NCI-H187 treated with DMSO at 0.1 percent for 48 hours (cell line): ENCODE measurements around the gene GRIN1.
"Not testable (repeated sequence)": the region's sequence is repeated elsewhere in the genome, so short reads cannot be mapped to it uniquely, and the experiment has no call there.

Source experiments
- DNase-seq: peaks from one replicate; lab custom pipeline; 2025; lab: John Stamatoyannopoulos, UW

The GRIN1 gene

GRCh38 chr9:137128862-137129455 is 10.0 kb upstream of the GRIN1 start:
- DNase-seq = no peak

- DNase-seq = peak; percentile 17
Measured at GRCh38 chr9:137129456-137130175, 9.3 kb upstream of the GRIN1 start.

GRCh38 chr9:137130176-137130755 is 8.7 kb upstream of the GRIN1 start:
- no peak for DNase-seq

GRCh38 chr9:137134191-137134590 is 4.8 kb upstream of the GRIN1 start:
- no peak for DNase-seq

- DNase-seq = not testable (repeated sequence)
Measured at GRCh38 chr9:137135154-137135553, 3.8 kb upstream of the GRIN1 start.

DNA sequence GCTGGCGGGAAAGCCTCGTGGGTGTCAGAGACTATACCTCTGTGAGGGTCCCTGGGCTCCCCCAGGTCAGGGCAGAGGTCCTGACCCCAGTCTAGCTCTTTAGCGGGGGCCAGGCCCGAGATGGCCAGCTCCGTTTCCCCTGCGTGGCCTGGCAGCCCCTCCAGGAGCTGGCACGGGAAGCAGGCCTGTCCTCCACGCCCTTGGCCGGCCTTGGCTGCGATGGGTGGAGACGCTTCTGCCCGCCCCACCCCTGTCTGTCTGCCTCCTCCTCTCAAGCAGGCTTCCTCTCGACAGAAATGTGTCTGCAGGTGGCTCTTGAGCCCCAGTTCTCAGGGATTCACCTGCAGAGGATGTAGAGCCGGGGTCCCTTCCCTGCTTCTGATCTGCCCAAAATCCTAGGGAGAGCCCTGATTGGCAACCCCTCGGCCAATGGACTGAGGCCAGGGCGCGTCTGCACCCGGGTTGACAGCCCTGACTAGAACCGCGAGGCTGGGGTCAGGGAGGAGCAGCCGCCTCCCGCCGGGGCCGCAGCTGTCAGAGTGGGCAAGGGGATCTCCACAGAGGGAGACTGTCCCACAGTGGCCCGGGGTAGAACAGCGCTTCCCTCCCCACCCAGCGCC is 2.6 kb upstream of the GRIN1 start:
- DNase-seq = no peak

GRCh38 chr9:137136881-137137607 is 1.9 kb upstream of the GRIN1 start:
- no peak for DNase-seq

GRCh38 chr9:137138058-137138721 is 764 bp upstream of the GRIN1 start:
- no peak for DNase-seq

- no peak for DNase-seq
Measured at GRCh38 chr9:137139468-137140150, 655 bp downstream of the GRIN1 start.

DNA sequence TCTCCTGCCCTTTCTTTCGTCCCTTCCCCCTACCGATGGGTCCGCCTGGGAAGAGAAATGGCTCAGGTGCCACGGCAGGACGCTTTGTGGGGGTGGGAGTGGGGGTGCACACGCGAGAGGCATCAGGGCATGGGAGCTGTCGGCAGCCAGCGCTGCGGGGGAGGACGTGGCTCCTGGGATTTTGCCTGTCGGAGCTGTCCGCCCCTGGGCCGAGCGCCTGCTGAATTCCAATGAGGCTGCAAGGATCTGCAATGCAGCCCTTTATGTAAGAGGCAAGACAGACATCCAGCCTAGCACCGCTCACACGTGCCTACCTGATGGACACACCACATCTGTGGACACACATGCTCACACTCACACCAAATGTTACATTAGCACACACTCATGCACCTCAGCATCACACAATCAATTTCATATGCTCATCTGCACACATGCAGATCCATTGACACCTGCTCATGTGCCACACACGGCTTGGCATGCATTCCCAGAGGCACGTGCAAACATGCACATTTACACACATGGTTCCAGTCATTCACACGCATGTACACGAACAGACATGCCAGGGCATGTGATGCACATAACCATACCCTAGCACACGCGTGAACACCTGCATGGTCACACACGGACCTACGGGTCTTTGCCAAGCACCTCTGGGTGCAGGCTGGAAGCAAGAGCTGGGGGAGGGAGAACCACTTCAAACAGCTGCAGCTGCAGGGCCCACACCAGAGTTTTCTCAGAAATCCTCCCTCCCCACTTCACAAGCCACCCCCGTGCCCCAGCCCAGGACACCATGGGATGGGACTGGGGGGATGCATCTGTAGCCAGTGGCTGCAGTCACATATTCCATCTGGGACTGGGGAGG is 1.4 kb downstream of the GRIN1 start:
- DNase-seq = no peak

GRCh38 chr9:137141050-137141810 is 2.3 kb downstream of the GRIN1 start:
- DNase-seq = no peak

DNA sequence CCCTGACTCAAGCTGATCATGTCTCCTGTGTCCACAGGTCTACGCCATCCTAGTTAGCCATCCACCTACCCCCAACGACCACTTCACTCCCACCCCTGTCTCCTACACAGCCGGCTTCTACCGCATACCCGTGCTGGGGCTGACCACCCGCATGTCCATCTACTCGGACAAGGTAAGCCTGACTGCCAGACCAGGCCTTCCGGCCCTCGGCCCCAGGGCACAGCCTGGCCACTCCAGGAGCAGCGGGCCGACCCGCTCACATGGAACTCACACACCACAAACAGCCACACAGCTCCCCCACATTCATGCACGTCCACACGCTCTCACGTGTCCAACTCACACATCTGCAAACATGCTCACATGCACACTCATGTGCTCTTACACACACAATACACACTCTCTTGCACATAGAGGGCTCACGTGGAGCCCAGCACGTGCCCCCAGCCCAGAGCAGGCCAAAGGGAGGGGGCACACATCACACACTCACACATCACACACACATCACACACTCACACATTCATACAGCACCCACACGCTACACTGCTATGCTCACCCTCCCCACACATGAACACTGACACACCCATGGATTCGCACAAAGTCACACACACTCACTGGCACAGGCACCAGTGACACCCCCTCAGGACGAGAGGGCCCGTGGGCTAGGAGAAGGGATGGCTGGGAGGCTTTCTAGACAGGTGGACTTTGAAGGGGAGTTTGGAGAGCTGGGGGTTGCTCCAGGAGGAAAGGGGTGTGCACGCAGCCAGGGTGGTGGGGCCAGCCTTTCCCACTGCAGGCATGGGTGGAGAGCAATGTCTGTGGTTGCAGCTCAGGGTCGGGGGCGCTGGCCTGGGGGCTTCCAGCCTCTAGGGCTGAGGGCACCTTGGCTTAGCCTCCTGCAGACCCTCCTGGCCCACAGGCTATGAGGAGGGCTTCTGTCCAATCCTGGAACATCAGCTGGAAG is 3.3 kb downstream of the GRIN1 start:
- DNase-seq = no peak

DNA sequence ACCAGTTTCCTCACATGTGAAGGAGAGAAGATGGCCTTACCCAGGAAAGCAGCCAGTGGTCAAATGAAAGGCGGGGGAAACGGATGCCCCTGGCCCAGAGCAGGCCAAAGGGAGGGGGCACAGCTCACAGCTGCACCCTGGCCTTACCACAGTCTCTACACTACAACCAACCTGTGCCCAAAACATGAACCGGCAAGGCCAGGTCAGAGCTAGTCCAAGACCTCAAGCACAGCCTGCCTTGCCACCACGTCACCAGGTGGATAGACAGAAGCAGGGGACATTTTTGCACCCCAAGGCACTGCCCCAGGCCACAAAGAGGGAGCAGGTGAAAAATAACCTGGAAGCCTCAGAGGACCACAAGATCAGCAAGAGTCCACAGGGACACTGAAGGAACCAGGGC is 4.5 kb downstream of the GRIN1 start:
- no peak for DNase-seq

GRCh38 chr9:137145731-137146526 is 7.0 kb downstream of the GRIN1 start:
- no peak for DNase-seq

GRCh38 chr9:137146527-137146918 is 7.6 kb downstream of the GRIN1 start:
- DNase-seq = no peak

DNA sequence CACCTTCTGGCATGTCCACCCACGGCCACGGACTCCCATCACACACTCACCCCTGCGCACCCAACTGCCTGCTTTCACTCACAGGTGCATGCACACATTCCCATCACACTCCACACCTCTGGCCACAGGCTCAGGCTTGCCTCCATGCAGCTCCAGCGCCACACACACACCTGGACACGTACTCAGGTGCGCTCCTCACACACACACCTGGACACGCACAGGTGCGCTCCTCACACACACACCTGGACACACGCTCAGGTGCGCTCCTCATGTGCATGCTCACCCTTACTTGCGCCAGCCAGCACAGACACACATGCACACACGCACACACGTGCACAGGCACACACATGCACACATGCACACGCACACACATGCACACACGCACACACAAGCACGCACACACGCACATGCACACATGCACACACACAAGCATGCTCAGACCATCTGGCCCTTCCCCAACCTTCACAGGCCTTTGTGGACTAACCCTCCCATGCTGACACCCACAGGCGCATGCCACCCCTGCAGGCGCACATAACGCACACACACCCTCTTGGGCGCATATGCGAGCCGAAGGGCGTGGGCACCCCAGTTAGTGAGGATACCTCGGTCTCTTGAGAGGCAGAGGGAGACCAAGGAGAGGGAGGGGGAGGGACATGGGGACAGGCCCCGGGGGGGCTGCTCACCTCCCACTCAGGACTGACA is 8.3 kb downstream of the GRIN1 start:
- DNase-seq = no peak

DNA sequence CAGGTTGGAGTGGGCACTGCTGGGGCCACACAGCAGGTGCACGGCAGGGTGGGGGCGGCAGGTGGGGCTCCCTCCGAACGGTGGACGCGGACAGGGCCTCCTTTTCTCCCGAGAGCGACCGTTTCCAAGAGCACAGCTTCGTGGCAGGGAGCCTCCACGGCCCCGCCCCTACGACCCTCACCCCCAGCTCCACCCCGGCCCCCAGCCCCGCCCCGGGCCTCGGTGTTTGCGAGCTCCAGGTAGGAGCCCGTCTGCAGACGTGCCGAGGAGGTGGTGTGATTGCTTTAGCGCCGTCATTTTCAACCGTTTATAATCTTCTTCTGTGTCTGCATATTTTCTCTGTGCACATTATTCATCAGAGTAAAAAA is 8.8 kb downstream of the GRIN1 start:
- no peak for DNase-seq
